Right atrium auricular region (tissue), 2 donors: ENCODE measurements around the gene NEURL2. TPM values are rescaled to one million over a fixed set of nuclear protein-coding genes. Genes with fewer than 3 reads are reported as not detected.
A peak's percentile ranks its signal among the peaks of the same experiment; 100 is the strongest.

Experiments used
- DNase-seq: peaks from one replicate; pipeline ENCODE4 v3.0.0-alpha.2; 2019; ENCODE audit warnings: low spot score
- H3K27ac ChIP-seq, 2 donors: fragments of 200-600 bp; sonication (generic); 1 replicate in 1 of 2; 2 replicates in 1 of 2; pipeline ENCODE4 v1.5.1; 2016 to 2019
- H3K27me3 ChIP-seq, 2 donors: fragments of 200-600 bp; sonication (generic); one replicate each; pipeline versions ENCODE4 v1.5.1 to v1.6.0; 2017 to 2019
- H3K36me3 ChIP-seq: fragments of 200-600 bp; sonication (generic); one replicate; pipeline ENCODE4 v1.5.1; 2016
- H3K4me1 ChIP-seq, 2 donors: fragments of 200-600 bp; sonication (generic); one replicate each; pipeline versions ENCODE4 v1.5.1 to v1.6.0; 2017 to 2019
- H3K4me3 ChIP-seq, 2 donors: fragments of 200-600 bp; sonication (generic); 1 replicate in 1 of 2; 2 replicates in 1 of 2; pipeline ENCODE4 v1.5.1; 2017 to 2019; ENCODE audit warnings: mild to moderate bottlenecking in 1 of 2, moderate library complexity in 1 of 2
- H3K9me3 ChIP-seq, 2 donors: fragments of 200-600 bp; sonication (generic); one replicate each; pipeline ENCODE4 v1.5.1; 2019
- total RNA-seq, 2 donors: library from RNA; depleted of rRNA; stranded (reverse); fragments of >200 nt; gene quantifications; one replicate each; pipeline ENCODE4 v1.1.0, GENCODE V29; 2016
- TF ChIP-seq, protein P1 (sequence below), 2 donors: fragments of 200-600 bp; sonication (generic); IDR thresholded peaks; one replicate each; pipeline ENCODE4 v1.5.1; 2019; ENCODE audit warnings: antibody characterized with exemption in 2 of 2

Gene NEURL2
- total RNA-seq, 2 donors from 2014 or later, result 8.7 to 8.8 TPM

DNA sequence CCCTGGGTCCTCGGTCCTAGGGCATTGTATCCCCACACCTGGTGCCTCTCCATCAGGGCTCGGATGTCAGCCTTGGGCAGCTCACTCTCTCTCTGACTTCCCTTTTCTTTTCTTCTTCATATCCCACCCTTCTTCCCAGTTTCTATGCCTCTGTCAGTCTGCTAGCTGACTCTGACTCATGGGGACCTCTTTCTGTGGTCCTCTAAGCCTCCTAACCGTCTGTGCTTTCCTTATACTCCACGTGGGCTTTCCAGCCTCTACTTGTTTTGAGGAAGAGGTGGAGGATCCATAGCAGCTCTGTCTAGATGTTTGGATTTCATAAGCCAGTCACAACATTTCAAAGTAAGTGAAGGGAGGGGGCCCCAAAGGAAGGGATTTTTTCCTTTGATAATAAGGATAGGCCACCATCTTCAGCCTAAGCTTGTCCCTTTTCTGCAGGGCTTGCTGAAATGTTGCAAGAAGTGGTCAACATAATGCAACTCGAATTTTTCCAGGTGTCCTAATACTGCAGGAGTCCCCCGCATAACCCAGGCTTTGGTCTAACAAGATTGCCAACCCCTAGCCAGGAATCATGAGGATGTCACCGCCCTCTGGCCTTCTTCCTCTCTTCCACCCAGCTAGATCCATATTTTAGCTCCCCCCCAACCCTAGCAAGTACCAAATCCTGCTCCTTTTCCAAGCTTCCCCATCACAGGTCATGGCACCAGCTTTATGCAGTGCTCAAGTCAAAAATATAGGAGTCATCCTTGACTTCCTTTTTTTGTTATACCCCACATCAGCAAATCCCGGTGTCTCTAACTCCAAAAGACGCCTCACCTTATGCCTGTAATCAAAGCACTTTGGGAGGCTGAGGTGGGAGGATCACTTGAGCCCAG, 29.7 kb upstream of the NEURL2 start:
- H3K27me3 ChIP-seq, result no peaks in the 10 kb centered on the region
- no peak for DNase-seq
- TF ChIP-seq, protein P1, sequence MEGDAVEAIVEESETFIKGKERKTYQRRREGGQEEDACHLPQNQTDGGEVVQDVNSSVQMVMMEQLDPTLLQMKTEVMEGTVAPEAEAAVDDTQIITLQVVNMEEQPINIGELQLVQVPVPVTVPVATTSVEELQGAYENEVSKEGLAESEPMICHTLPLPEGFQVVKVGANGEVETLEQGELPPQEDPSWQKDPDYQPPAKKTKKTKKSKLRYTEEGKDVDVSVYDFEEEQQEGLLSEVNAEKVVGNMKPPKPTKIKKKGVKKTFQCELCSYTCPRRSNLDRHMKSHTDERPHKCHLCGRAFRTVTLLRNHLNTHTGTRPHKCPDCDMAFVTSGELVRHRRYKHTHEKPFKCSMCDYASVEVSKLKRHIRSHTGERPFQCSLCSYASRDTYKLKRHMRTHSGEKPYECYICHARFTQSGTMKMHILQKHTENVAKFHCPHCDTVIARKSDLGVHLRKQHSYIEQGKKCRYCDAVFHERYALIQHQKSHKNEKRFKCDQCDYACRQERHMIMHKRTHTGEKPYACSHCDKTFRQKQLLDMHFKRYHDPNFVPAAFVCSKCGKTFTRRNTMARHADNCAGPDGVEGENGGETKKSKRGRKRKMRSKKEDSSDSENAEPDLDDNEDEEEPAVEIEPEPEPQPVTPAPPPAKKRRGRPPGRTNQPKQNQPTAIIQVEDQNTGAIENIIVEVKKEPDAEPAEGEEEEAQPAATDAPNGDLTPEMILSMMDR (IDR thresholded peaks at IDR 0.05), result no peak
- H3K9me3 ChIP-seq, result no peaks in the 10 kb centered on the region
- H3K36me3 ChIP-seq, result no peaks in the 10 kb centered on the region
- H3K4me3 ChIP-seq, result no peak overlapping the region
- H3K4me1 ChIP-seq, result peaks cover 0 to 63% of the 10 kb centered on the region in 2 donors
- H3K27ac ChIP-seq, result peak overlapping the region; percentile 73

DNA sequence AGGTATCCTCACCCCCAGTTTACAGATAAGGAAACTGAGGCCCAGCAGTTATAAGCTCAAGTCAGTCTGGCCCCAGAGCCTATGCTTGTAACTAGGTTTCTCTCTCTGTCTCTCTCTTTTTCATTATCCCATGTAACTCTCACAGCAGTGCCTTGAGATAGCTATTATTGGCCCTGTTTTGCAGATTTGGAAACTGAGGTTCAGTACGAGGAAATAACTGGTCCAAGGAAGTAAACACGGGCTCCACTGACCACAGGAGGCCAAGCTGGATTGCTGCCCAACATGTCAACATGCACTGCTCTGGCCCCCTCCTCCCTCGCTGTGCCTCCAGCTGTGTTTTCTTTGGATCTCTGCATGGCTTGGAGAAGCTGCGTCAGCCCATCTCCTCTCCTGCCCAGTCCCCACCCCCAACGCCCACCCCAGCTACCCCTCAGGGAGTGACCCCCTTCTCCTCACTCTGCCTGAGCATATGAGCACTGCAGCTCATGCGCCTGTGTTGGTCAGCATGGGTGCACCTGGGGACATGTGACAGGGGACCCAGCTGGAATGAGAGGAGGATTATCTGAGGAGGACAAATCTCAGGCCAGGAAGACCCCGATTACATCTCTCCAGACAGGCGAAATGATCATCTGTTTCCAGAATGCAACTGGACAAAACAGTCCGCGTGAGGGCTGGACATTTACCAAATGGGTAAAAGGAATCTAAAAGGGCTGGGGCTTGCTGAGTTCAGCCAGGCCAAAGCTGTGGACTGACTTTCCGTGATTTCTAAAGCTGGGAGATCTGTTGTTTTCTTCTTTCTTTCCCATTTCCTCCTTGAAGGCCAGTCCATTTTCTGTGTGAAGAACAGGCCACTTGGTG, 28.8 kb upstream of the NEURL2 start:
- peaks cover 0 to 59% of the 10 kb centered on the region in 2 donors for H3K4me1 ChIP-seq
- H3K36me3 ChIP-seq, result no peaks in the 10 kb centered on the region
- H3K9me3 ChIP-seq, result no peaks in the 10 kb centered on the region
- H3K4me3 ChIP-seq, result no peak overlapping the region
- H3K27me3 ChIP-seq, result no peaks in the 10 kb centered on the region
- TF ChIP-seq, protein P1 (IDR thresholded peaks at IDR 0.05), result no peak
- DNase-seq, result peak; percentile 85
- peak overlapping the region; percentile 73 for H3K27ac ChIP-seq

DNA sequence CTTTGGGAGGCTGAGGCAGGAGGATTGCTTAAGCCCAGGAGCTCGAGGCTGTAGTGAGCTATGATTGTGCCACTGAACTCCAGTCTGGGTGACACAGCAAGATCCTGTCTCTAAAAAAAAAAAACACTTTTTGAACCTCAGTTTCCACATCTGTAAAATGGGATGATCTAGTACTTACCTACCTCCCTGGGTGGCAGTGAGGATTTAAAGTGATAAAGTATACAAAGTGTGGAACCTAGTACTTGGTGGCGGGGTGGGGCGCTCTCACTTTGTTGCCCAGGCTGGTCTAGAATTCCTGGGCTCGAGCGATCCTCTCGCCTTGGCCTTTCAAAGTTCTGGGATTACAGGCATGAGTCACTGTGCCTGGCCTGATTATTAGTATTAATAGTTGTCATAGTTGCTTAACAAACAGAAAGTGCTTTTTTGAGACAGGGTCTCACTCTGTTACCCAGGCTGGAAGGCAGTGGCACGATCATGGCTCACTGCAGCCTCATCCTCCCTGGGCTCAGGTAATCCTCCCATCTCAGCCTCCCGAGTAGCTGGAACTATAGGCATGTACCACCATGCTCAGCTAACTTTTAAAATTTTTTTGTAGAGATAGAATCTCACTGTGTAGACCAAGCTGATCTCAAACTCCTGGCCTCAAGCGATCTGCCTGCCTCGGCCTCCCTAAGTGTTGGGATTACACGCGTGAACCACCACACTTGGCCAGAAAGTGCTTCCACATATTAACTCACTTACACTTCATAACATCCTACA, 27.9 kb upstream of the NEURL2 start:
- TF ChIP-seq, protein P1 (IDR thresholded peaks at IDR 0.05), result no peak
- peak overlapping the region; percentile 73 for H3K27ac ChIP-seq
- H3K4me1 ChIP-seq, result peaks cover 0 to 51% of the 10 kb centered on the region in 2 donors
- H3K27me3 ChIP-seq, result no peaks in the 10 kb centered on the region
- no peak overlapping the region for H3K4me3 ChIP-seq
- H3K9me3 ChIP-seq, result no peaks in the 10 kb centered on the region
- H3K36me3 ChIP-seq, result no peaks in the 10 kb centered on the region
- no peak for DNase-seq

DNA sequence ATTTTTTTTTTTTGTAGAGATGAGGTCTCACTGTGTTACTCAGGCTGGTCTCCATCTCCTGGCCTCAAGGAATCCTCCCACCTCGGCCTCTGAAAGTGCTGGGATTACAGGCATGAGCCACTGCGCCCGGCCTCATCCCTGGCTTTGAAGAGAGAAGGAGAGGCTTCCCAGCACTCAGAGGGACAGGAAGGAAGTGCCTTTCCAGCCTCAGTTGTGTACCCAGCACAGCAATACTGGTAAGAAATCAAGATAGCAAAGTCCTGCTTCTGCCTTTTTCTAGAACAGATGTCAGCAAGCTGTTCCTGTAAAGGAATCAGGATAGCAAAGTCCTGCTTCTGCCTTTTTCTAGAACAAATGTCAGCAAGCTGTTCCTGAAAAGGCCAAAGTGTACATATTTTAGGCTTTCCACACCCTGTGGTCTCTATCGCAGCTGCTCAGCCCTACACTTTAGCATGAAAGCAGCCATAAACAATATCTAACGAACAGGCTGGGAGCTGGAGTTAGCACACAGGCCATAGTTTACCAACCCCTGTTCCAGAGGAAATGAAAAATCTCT, 27.3 kb upstream of the NEURL2 start:
- H3K4me1 ChIP-seq, result peaks cover 0 to 46% of the 10 kb centered on the region in 2 donors
- no peaks in the 10 kb centered on the region for H3K27me3 ChIP-seq
- no peaks in the 10 kb centered on the region for H3K36me3 ChIP-seq
- TF ChIP-seq, protein P1 (IDR thresholded peaks at IDR 0.05), result no peak
- no peak for DNase-seq
- H3K9me3 ChIP-seq, result no peaks in the 10 kb centered on the region
- H3K4me3 ChIP-seq, result no peak overlapping the region
- peak overlapping the region; percentile 73 for H3K27ac ChIP-seq

DNA sequence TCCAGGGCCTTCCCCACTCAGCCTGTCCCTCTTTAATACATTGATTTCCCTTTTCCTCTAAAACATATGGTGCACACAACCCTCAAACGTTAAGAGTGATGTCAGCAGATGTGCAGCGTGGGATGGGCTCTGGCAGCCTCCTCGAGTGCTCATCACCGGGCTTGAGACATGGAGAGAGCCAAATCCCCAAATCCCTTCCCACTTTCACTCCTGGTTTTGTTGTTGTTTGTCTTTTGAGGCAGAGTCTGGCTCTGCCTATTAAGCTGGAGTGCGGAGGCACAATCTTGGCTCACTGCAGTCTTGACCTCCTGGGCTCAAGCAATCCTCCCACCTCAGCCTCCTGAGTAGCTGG, 26.8 kb upstream of the NEURL2 start:
- no peaks in the 10 kb centered on the region for H3K27me3 ChIP-seq
- peaks cover 0 to 49% of the 10 kb centered on the region in 2 donors for H3K4me1 ChIP-seq
- H3K9me3 ChIP-seq, result no peaks in the 10 kb centered on the region
- no peak for DNase-seq
- H3K27ac ChIP-seq, result peak overlapping the region; percentile 73
- H3K36me3 ChIP-seq, result no peaks in the 10 kb centered on the region
- TF ChIP-seq, protein P1 (IDR thresholded peaks at IDR 0.05), result no peak
- H3K4me3 ChIP-seq, result no peak overlapping the region
